Measurements from ENCODE around the gene STAT5A.
"Not testable (repeated sequence)": the region's sequence is repeated elsewhere in the genome, so short reads cannot be mapped to it uniquely, and the experiment has no call there.

Gene STAT5A

GRCh38 chr17:42358434-42358833 lies 70.1 kb downstream of the STAT5A start:
- peaks cover 88% of the 10 kb centered on the region for H4K20me1 ChIP-seq
- H3K4me3 ChIP-seq: no peak overlapping the region
- H3K4me1 ChIP-seq: peaks cover 21% of the 10 kb centered on the region
- TF ChIP-seq Cebpa-rat (IDR thresholded peaks at IDR 0.05): no peak
- no peaks in the 10 kb centered on the region for H3K36me3 ChIP-seq
- H3K9ac ChIP-seq: no peak overlapping the region
- no peaks in the 10 kb centered on the region for H3K9me3 ChIP-seq
- H3K27ac ChIP-seq: no peak overlapping the region
- no peak overlapping the region for H3K4me2 ChIP-seq
- H3K27me3 ChIP-seq: no peaks in the 10 kb centered on the region

GRCh38 chr17:42359133-42359532 lies 70.8 kb downstream of the STAT5A start:
- Histone ChIP-seq H3K4me1 (peaks cover 21% of the 10 kb centered on the region), H3K4me3 (no peak overlapping the region), H3K36me3 (no peaks in the 10 kb centered on the region), H3K9ac (no peak overlapping the region), H3K9me3 (no peaks in the 10 kb centered on the region), H3K27me3 (no peaks in the 10 kb centered on the region), H3K27ac (no peak overlapping the region), H3K4me2 (no peak overlapping the region), H4K20me1 (peaks cover 91% of the 10 kb centered on the region)
- no peak for TF ChIP-seq Cebpa-rat (IDR thresholded peaks at IDR 0.05)

- Histone ChIP-seq H4K20me1 (peaks cover 94% of the 10 kb centered on the region), H3K4me1 (peaks cover 17% of the 10 kb centered on the region)
- H3K9ac ChIP-seq, H3K36me3 ChIP-seq, H3K27ac ChIP-seq, H3K4me2 ChIP-seq, H3K4me3 ChIP-seq, H3K9me3 ChIP-seq, H3K27me3 ChIP-seq: not testable (repeated sequence)
Observed at GRCh38 chr17:42360388-42360787, 72.1 kb downstream of the STAT5A start.

All from BLaER1 (cell line).